GM19467 (cell line): ENCODE measurements around the gene MTA3.
"Not testable (repeated sequence)": the region's sequence is repeated elsewhere in the genome, so short reads cannot be mapped to it uniquely, and the experiment has no call there.

Experiments used
- ATAC-seq: cut with Tn5 transposase; IDR thresholded peaks from one replicate; pipeline ENCODE4 v1.9.1; 2021; ENCODE audit warnings: mild to moderate bottlenecking, moderate library complexity; ENCODE audit not compliant: unreplicated experiment

Gene MTA3

DNA sequence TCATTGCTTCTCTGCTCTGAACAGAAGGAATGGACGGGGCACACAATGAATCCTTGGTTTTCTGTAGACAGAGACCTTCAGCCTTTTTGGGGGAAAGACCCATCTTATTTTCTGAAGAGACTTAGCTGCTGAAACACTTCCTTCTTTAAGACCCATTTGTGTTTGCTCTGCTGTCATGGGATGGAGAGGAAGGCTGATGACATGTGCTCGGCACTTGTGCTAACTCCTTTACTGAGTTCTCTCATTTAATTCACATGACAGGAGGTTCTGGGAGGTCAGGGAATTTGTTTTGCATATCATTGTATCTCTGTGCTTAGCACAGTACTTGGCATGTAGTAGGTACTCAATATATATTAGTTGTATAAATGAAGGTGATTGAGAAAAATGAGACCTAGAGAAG, 156.5 kb downstream of the MTA3 start:
- ATAC-seq, result no peak

DNA sequence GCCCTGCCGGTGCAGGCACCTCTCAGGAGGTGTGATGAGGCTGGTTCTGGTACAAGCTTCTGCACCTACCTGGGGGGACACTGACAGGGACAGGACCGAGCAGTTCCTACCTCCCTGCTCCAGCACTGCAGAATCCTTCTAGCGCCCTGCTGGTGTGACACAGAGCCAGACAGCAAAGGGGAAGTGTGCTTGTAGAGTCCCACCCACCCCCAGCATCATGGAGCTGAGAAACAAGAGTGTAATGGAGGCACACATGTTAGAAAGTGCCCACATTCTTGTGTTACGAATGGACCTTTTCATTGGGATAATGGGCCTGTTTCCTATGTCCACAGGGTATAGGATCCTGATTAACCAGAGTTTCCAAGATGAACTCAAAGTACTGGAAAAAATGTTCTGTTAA, 157.2 kb downstream of the MTA3 start:
- no peak for ATAC-seq

DNA sequence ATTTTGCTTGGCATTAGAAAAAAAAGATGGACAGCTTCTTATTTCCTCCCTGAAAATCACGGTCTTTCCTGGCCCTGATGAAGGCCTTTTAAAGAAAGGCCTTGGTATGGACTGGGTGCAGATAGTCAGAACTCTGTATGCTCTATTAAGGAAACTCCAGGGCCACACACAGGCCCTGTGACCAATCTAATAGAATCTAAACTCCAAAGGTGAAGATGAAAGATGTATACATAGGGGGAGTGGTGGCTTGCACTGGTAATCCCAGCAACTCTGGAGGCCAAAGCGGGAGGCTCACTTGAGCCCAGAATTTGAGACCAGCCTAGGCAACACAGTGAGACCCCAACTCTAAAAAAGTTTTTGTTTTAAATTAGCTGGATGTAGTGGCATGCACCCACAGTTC, 158.2 kb downstream of the MTA3 start:
- no peak for ATAC-seq

DNA sequence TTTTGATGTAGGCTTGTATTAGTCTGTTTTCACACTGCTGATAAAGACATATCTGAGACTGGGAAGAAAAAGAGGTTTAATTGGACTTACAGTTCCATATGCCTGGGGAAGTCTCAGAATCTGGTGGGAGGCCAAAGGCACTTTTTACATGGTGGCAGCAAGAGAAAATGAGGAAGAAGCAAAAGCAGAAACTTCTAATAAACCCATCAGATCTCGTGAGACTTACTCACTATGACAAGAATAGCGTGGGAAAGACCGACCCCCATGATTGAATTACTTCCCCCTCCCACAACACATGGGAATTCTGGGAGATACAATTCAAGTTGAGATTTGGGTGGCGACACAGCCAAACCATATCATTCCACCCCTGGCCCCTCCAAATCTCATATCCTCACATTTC, 162.9 kb downstream of the MTA3 start:
- ATAC-seq, result not testable (repeated sequence)

DNA sequence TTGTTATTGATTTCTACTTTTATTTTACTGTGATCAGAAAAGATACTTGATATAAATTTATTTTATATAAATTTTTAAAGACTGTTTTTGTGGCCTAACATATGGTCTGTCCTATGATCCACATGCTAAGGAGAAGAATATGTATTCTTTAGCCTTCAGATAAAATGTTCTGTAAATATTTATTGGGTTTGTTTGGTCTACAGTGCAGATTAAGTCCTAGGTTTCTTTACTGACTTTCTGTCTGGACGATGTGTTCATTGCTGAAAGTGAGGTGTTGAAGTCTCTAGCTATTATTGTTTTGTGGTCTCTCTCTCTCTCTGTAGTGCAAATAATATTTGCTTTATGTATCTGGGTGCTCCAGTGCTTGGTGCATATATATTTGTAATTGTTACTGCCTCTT, 165.4 kb downstream of the MTA3 start:
- ATAC-seq, result no peak

DNA sequence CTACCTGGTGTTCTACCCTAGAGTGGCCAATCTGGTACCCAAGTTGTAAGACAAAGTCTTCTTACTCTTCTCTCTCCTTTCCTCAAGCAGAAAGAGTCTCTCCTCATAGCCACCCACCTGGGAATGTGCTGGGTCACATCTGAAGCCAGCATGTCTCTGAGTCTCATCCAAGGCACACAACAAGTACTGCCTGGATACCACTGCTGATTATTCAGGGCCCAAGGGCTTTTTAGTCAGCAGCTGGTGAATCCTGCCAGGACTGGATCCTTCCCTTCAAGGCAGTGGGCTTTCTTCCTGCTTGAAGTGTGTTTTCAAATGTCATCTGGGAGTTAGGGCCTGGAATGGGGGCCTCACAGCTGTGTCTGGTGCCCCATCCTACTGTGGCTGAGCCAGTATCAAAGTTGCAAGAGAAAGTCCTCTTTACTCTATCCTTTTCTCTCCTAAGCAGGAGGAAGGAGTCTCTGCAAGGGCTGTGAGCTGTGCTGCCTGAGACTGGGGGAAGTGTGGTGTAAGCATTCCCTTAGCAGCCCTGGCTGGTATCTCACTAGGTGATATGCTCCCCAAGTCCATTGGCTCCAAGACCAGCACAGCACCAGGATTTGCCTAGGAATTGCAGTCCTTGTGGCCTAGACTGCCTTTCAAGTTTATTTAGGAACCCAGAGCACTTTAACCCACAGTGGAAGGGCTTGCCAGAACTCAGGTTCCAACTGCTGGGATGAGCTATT, 168.3 kb downstream of the MTA3 start:
- ATAC-seq, result no peak

DNA sequence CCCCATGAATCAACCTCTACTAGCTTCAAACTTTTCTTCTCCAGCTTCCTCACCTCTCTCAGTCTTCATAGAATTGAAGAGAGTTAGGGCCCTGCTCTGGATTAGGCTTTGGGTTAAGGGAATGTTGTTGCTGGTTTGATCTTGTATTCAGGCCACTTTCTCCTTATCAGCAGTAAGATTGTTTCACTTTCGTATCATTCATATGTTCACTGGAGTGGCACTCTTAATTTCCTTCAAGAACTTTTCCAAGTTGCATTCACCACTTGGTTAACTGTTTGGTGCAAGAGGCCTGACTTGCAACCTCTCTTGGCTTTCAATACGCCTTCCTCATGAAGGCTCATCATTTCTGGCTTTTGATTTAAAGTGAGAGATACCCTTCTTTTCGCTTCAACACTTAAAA, 172.7 kb downstream of the MTA3 start:
- ATAC-seq, result no peak

DNA sequence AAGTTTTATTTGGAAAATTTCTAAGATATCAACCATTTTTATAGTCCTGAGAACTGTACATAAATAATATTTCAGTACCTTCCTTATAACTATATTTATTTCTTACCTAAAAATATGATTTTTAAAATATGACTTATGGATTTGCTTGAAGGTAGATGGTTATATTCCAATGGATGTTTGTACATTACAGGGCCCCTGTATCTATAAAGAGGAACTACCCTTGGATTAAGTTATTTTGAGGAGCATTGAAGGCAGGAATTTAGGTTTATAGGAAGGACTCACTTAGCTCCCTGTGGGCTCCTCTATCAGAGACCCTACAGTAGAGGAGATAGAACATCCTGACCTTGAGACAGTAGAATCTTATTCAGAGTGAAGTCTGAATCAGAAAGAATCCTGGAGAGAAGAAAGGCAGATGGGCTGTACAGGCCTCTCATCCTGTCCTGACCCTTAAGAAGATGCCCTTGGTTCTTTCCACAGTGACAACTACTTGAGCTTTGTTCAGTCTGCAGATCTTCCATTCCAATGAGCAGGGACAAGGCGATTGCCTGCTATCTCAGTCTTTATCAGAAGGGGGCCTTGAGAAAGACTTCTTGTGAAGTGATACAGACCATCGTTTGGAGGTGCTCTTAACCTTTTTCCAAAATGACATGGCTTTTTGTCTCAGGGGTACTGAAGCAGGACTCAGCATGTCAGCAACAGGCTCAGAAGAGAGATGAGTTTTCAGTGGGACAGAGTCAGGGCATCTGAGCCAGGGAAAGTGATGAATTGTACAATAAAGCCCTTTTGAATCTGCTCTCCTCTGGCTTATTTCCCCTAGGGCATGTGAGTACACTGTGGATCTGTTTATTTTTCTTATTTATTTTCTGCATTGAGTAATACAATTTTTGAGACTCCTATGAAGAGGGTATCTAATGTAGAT, 174.6 kb downstream of the MTA3 start:
- ATAC-seq, result no peak

DNA sequence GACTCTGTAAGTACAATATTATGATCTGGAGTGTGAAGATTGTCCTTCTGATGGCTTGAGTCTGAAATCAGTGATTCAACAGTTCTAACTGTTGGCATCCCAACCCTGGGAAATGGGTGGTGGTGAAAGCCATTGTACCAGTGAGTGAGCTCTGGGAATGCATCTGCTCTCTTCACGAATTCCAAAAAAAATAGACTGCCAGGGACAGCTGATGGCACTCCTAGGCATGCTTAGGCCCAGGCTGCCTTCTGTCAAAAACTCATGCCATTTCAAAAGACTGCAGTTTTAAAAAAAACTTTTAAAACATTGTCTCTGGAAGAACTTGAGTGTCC, 175.2 kb downstream of the MTA3 start:
- ATAC-seq, result no peak

DNA sequence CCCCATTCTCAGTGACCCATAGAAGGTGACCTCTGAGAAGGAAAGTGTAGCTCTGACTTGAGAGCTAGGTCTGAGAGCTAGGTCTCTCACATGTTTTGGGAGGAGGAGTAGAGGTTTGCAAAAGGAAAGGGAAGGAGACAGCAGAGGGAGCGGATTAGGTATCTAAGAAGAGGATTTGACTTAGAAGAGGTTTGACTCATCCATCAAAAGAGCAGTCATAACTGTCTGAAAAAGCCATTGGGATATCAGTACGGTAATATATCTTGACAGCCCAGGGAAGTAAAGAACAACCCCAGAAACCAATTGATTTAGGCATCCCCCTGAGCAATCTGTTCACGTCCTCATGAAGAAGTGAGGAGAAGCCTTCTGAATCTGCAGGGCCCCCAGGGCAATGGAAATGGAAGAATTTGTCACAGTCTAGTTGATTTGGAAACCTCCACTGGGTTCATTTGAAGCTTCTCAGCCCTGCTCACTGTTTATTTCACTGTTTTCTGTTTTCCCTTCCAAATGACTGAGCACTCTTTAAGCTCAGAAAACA, 176.2 kb downstream of the MTA3 start:
- no peak for ATAC-seq

DNA sequence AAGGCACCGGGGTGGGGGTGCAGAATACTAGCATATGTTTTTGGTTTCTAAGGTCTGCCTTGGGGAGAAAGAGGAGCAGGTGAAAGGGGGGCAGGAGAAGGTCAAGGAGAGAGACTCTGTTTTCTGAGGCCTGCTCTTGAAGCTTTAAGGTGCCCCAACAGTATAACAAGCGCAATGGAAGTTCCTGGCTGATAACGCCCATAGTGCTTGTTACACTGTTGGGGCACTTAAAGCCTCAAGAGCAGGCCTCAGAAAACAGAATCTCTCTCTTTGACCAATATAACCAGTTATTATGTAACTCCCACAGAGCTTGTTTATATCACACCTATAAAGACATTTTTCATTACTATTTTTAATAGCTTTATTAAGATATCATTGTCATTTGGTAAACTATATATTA, 179.0 kb downstream of the MTA3 start:
- ATAC-seq, result no peak

DNA sequence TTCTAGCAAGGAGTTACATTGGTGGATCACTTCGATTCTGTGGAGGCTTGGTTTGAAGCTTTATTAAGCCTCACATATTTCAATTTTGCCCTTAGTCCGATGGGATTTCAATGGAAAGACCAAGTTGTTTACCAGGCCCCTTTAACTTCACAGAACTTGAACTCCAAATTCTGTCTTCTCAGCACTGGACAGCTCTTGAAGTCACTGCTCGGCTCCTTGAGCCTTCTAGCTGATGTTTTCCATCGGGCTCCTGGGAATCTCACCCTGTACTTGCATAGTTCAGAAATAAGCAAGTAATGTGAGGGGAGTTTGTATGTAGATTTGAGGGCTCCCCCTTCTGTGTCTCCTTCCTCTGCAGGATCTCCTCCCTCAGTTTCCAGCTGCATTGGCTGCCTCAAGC, 180.4 kb downstream of the MTA3 start:
- no peak for ATAC-seq

DNA sequence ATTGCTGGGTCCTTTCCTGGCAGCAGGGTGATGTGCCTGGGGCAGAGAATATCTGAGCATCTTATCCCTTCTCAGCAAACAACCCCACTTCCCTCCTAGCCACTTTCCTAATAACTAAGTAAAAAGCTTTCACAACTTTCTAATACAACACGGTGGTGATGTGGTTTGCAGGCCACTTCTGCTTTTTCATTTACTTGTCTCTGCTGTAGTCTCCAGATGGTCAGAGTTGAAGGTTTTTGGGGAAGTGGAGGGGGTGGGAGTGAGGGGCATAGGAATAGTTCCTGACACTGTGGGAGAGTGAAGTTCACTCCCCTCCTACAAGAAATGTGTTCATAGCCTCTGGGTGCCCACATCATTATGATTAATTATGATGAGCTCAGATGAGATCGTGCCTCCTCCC, 183.9 kb downstream of the MTA3 start:
- peak; percentile 51 for ATAC-seq

DNA sequence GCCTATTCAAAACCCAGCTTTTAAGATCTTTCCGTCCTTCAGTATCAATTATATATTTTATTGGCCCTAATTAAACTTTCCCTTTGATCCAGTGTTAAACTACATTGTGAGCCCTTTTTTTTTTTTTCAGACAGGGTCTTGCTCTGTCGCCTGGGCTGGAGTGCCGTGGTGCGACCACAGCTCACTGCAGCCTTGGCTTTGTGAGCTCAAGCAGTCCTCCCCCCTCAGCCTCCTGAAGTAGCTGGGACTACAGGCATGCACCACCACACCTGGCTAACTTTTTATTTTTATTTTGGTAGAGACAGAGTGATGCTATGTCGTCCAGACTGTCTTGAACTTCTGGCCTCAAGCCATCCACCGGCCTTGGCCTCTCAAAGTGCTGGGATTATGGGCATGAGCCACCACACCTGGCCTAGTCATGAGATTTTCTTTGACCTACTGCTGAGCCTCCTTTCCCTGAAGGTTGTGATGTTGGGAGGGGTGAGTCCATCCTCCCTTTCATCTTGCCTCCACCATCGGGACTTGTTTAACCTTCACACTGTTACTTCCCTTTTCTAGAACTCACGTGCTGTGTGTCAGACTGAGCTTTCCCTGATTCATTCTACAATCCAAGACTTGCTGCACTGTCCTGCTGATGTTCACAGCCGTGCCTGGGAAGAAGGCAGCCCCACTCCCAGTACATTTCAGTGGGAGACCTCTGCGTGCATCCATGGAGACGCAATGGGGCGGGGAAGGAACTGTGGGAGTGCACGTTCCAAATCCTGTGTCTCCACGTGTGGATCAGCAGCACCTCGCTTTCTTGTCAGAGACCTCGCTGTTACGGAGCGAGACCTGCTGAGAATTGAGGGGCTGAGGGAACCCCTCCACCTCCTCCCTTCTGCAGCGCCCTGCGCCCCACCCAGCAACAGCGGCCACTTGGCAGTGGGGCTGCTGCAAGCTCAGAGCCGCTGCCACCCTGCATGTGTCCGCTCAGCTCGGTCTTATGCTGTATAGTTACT, 184.7 kb downstream of the MTA3 start:
- ATAC-seq, result no peak

DNA sequence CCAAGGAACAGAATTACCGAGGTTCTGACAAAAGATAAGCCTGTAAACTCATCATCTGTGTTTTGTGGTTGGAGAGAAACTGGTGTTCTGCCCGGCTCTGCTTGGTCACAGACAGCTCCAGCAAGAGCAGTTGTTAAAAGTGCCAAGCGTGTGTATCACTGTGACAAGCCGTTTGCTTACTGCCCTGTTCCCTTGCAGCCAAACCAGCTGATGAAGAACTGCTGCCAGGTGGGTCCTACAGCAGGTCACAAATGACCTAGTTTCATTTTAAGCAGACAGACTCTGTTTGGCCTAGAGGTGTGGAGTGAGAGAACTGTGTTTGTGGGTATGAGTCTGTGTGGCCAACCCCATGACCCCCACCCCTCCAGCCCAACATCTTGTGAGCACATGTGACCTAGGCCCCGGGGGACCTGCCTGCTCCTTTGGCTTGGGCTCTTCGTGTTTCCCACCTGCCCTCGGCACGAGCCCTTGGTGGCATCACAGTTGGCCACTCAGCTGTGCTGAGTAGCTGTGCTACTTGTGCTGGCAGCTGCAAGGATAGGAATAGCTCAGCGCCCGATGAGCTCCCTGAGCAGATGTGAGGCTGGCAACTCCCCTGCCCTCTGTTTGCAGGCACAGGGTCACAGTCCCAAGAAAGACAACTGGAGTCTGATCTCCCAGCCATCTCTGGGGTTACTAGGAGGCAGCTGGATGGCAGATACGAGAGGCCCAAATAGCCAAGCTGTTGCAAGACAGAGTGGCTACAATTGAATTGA, 185.8 kb downstream of the MTA3 start:
- ATAC-seq, result peak; percentile 57

DNA sequence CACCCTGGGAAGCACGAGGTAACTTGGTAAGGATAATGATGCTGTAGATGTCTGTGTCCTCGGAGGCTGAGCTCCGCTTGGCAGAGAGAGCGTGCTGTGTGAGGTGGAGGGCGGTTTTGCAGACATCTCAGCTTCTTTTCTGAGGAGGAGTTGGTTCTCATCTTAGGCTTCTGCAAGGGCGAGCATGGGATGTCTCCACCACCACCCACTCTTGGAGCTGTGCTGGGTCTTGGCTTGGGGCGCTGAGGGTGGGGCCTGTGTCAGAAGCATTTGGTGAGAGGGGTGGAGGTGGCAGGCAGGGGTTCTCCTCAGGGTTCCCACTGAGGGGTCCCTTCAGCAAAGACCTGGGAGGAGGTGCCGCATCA, 186.3 kb downstream of the MTA3 start:
- ATAC-seq, result no peak

DNA sequence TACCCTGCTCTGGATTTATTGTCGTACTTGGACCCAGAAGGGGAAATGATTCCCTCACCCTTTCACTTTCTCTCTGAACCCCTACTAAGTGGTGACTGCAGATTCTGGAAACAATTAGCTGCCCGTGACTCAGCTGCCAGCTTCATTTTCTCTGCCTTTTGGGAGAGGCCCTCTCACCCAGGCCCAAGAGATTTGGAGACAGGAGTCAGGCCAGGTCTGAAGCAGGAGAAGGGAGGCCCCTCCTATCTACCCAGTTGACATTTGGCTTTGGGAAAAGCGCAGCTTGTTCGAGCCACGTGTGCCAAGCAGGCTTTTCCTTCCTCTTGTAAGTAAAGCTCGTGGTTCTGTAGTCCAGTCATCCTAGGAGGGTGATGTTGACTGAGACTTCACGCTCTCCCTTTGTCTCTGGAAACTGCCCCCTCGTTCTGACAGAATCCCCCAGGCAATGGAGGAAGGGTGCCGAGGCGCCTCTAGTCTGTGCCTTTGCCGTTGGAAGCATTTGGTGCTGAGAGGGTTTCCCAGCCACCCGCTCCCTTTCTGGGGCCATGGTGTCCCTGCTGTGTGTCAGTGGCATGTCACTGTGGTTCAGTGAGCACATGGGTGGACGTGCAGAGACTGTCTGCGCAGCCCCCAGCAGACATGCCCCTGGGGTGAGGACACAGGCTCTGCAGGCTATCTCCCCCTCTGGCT, 186.9 kb downstream of the MTA3 start:
- no peak for ATAC-seq

DNA sequence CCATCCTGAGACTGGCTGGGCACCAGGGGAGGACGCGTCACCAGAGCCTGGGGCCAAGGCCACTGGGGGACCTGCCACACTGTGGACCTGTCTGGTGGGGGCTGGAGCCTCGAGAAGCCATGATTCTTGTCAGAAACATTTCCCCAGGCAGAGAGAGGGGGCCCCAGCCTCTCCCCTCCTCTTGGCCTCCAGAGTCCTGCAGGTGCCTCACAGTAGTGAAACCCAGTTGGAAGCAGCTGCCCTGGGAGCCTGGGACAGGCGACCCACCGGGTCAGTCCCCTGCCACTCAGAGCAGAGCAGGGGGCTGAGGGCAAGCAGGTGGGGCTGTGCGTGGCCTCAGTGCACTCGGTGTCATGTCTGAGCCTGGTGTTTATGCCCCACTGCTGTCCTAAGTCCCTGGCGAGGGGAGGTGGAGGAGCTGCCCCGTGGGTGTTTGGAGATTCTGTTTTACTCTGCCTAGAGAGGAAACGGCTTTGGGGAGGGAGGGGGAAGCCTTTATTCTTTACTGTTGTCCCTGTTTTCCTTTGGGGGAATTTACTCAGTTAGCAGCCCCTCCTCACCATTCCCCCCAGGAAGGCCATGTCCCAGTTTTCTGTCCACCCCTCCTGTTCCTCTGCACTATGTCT, 187.8 kb downstream of the MTA3 start:
- ATAC-seq, result no peak

DNA sequence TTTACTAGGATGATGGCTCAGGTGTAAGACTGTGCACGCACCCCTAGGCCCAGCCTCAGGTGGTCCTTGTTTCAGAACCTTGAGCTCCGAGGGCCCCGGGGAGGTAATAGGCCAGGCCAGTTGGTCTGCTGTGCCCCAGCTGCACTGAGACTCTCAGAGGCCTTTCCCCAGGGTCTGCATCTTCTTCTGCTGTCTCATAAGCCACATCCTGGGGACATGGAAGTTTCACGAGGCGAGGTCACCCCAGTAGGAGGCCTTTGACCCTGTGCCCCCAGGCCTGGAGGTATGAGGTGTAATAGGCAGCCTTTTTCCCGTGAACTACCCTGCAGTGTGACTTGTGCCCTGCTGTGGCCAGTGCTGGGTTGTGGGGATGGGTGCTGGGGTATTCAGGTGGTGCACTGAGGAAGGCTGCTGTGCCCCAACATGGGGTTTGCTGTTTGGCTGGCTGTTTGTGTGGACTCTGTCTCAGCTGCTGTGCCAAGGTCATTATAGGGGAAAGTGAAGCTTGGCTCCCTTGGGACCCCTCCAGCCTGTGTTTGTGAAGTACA, 188.6 kb downstream of the MTA3 start:
- no peak for ATAC-seq
